CMK (cell line): ENCODE data around the gene DEAF1.
"Not testable (repeated sequence)": the region's sequence is repeated elsewhere in the genome, so short reads cannot be mapped to it uniquely, and the experiment has no call there.

ENCODE experiments used
- DNase-seq: peaks from one replicate; pipeline ENCODE4 v3.0.0-alpha.2; 2010; ENCODE audit warnings: low read depth

The DEAF1 gene

DNA sequence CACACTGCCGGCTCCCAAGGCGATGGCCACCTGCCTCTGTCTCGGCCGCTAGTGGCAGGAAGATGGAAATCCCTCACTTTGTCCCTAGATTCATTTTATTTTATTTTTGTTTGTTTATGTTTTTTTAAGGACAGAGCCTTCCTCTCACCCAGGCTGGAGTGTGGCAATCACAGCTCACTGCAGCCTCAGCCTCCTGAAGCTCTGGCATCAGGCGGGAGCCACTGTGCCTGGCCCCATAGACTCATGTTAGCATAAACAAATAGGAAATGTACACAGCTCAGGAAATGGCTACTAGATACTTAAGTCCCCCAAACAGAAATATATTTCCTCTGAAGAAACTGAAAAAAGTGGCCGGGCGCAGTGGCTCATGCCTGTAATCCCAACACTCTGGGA is 4.1 kb upstream of the DEAF1 start:
- DNase-seq: no peak

DNA sequence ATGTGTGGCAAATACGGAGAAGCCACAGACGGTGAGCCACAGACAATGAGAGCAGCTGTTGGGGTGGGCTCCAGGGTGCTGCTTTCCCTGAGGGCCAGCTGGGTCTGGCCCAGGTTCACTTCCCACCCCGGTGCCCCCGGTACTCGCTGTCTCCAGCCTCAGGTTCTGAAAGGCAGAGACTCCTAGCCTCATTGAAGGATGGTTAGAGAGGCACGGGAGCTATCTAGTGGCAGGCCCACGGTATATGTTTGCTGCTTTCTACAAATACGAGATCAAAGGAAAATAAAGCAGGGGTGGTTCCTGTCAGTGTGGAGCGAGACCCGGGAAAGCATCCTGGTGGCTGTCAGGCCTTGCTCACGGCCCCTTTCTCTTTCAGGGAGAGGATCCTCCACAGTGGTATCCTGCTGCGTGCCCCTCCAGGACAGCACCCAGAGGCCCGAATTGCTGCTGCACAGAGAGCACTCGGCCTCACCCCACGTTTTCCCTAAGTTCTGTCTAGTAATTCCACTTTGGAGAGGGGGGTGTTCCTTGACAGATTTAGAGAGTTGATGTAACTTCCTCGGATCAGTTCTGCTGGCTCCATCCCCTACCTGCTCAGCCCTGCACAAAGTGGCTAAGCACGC is 3.6 kb upstream of the DEAF1 start:
- DNase-seq: no peak

DNA sequence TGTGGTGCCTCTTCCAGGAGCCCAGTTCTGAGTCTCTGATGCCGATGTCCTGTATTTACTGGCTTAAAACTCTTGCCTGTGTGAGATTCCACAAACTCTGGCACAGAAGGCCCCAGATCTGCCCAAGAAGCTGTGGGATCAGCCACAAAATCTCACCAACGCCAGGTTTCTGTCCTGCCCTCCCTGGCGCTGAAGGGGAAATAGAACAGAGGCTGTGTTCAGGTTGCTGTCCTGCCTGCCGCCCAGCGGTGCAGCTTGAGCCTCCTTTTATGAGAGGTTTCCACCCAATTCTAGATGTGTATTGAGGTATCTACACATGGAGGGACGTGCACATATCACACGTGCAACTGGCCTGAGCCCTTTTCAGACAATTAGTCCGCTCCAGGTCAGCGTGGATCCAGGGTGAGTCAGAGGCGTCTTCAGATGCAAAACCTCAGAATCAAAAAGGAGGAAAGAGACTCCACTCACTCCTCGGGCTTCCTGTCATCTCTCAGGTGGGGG is 2.8 kb upstream of the DEAF1 start:
- no peak for DNase-seq

DNA sequence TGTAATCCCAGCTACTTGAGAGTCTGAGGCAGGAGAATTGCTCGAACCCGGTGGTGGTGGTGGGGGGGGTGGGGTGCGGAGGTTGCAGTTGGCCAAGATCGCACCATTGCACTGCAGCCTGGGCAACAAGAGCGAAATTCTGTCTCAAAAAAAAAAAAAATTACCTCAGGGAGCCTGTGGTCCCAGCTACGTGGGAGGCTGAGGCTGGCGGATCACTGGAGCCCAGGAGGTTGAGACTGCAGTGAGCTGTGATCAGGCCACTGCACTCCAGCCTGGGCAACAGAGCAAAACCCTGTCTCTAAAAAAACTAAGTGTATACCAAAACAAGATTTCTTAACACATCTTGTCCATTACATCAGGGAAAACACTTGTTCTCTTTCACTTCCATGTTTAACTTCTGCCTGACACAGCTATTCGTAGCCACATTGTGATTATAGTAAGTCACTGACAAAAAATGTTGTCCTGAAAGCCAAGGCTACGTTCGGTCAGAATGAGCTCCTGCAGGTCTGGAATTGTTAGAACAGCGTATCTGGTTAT is 2.0 kb upstream of the DEAF1 start:
- no peak for DNase-seq

DNA sequence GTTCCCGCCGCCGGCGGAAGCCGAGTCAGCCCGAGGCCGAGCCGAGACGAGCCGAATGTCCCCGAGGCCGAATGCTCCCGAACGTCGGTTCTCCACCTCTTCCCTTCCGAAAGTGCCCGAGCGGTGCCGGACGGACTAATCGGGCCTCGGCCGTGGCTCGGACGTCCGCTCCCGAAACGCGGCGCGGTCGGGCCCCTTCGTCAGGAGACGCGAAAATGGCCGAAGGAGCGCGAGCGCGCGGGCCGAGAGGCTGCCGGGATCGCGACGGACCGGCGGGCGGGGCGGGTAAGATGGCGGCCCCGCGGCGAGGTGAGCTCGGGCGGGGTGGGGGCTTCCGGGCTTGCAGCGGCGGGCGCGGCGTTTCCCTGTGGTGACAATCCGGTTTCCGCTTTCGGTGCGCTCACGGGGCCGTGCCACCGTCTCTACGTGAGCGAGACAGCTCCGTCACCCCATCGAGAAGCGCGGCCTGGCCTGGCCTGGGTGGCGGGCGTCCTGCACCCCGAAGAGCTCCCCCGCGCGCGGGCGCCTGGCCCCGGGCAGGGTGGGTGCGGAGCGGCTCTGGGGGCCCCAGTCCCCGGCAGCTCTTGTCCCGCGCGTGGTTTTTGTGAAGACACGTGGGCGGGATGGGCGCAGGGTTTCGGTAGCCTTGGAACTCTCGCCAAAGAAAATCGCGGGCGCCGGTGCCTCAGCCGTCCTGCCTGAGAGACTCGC is 671 bp upstream of the DEAF1 start, which contains the start of gene TMEM80:
TSS of gene TMEM80 (plus strand) at position 279 of the 711 bp plus-strand sequence. CDS start at position 291, 12 bp downstream.
- peak; percentile 65 for DNase-seq

DNA sequence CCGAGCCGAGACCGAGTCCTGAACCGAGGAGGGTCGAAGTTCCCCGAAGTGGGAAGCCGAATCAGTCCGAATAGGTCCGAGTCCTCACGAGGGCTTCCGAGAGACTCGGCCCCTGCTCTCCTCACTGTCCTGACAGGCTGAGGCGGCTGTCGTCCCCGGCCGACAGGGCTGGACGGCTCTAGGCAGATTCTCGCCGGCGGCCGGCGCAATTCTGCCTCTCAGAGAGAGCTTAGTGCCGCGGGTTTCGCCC is 191 bp upstream of the DEAF1 start:
- DNase-seq: no peak

DNA sequence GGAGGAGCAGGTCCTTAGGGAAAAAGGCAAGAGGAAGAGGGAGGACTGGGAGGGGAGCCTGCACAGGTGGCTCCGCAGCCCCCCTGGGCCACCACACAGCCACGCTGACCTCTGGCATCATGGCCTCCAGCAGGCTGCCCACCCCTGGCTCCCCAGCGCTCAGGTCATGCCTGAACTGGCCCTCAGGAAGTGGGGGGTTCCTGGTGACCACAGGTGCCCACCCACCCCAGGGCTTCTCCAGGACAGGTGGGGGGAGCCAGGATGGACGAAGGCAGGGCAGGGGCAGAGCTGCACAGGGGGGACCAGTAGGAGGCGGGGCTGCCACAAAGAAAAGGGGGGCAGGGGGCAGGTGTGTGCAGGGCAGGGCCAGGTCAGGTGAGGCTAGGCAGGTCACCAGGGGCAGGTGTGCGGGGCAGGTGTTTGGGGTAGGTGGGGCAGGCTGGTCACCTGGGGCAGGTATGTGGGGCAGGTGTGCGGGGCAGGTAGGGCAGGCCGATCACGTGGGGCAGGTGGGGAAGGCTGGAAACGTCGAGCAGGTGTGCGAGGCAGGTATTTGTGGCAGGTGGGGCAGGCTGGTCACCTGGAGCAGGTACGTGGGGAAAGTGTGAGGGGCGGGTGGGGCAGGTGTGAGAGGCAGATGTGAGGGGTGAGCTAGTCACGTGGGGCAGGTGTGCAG is 997 bp downstream of the DEAF1 start:
- DNase-seq: no peak

DNA sequence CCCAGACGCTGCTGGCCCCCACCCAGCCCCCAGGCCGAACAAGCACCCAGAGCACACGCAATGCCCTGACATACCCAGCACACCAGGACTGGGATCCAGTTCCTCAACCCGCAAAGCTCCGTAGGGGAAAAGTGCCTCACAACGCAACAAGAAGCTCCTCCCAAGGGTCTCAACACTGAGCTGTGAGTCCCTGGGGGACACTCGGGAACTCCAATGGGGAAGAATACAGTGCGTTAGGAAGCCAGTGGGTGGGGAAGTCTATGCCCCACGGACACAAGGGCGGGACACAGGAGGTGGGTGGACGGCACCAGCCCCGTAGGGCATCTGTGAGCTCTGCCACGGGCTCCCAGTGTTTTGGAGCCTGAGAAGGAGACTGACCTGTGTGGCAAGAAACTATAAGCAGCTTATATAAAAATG is 1.6 kb downstream of the DEAF1 start:
- DNase-seq: no peak

DNA sequence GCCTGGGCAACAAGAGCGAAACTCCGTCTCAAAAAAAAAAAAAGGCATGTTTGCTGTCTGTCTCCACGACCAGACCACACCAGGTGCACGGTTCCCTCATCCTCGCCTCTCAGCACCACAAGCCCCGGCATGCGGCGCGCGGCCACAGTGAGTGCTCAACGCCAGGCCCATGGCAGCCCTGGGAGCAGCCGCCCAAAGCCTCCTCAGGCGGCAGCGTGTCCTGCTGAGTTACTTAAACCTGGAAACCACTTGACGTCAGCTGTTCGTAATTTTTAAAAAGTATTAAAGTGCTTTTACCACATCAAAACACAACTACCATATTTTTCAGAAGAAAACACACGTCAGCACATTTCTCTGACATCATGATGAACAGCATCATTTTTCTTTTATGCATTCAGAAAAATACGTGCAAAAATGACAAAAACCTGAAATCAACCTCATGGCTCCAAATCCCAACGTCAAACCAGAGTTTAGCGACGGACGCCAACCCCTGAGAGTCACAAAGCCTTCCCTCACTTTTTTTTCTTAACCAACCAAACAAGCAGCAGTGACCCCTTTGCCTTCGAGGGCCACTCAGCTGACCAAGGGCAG is 2.1 kb downstream of the DEAF1 start:
- no peak for DNase-seq

DNA sequence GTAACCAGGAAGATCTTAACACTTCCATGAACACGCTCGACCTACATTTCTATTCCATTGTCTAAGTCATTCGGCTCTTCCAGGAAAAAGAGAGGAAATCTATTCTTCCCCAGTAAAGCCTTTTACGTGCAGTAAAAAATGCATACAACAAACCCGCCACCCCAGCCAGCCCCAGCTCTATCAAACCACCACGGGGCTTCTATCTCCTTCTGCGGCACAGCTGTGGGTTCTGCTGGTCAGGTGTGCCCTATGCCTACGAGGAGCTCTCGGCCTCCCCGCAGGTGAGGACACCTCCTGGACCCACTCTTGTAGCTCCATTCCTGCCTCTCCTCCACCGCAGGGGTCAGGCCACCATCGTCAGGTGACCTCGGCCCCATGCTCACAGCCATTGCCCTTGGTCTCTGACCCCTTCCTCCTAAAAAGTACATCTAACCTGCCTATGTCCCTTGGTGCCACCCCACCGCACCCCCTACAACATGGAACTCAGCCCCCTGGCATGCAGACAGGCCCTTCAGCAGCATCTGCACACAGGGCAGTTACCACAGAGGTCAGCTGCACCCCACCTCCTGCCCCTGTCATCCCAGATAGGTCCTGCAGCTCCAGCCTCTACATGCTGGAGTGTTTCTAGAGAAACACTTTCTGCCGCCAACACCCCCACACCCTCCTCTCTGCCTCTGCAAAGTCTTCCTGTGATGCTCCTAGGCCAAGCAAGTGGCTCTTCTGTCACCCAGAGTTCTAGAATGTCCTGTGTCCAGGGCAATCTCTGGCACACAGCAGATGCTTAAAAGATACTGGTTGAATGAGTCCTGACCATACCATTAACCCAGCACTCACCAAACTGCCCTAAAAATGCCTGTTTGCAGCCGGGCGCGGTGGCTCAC is 3.1 kb downstream of the DEAF1 start:
- no peak for DNase-seq

DNA sequence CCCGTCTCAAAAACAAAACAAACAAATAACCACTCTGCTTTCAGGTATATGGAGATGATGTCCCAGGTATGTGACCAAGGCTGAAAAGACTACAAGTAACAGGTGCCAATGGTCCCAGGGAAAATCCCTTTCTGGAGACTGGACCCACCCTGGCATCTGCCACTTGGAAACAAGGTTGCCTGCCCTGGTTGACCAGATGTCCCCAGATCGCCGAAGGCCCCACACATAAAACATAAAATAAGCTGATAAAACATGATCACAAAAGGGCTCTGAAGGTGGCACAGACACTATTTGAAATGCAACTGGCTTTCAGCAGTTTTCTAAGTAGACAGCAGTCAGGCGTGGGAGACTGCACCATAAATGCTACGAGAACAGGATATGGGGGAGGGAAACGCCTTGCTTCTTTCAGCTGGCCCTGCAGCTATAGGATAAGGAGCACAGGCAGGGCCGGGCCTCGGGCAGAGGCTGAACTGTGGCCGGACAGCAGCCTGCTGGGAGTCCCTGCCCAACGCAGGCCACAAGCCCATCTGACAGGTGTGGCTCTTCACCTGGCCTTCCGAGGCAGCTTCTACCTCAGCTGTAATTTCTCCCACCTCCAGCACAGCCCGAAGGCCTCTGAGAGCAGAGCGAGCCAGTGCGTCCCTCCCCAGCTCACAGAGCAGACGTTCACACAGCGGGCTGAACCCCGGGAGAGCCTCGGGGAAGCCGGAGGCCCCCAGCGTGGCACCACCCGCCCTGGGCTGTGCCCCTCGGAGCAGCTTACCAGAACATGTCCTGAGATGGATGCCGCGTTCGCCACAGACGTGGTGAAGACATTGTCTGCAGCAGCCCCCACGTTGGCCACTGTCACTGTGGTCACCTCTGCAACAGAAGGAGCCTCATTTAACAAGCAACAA is 4.0 kb downstream of the DEAF1 start:
- no peak for DNase-seq

DNA sequence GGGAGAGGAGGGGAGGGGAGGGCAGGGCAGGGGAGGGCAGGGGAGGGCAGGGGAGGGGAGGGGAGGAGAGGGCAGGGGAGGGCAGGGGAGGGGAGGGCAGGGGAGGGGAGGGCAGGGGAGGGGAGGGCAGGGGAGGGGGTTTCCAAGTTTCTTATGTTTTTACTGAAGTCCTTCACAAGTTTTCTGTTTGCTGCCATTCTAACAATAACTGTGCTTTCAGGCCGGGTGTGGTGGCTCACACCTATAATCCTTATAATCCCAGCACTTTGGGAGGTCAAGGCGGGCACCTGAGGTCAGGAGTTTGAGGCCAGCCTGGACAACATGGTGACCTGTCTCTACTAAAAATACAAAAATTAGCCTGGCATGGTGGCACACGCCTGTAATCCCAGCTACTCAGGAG is 4.8 kb downstream of the DEAF1 start:
- DNase-seq: not testable (repeated sequence)

DNA sequence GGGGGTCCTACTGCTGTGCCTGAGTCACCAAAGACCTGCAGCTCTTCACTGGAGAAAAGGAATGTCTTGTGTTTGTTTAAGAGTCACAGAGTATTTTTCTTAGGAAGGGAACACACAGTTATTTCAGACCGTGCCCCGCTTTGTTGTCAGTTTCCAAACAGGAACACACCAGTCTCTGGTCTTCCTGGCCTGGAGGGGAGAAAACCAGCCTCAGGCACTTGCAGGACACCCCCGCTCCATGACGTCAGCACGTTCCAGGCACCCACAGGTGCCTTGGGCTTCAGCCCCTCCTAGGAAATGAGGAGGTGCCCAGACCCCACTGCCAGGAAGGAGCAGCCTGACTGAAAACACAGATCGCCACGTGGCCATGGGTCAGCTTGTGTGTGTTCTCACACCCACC is 5.4 kb downstream of the DEAF1 start:
- no peak for DNase-seq

DNA sequence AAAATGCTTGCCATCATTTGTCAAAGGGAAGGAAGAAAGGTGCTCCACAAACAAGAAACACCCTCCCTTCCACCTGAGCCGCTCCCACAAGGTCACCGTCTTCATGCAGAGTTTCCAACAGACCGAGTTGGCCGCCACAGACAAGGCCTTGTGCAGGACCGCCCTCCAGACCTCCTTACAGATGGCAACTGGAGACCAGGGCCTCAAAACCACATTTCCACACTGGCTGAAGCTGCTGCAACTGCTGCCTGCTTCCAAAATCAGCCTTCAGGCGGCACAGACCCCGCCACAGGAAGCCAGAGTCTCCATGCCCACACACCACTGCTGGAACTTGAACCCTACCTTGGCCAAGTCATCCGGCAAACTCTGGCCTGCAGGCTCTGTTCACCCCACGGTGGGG is 6.3 kb downstream of the DEAF1 start:
- no peak for DNase-seq

DNA sequence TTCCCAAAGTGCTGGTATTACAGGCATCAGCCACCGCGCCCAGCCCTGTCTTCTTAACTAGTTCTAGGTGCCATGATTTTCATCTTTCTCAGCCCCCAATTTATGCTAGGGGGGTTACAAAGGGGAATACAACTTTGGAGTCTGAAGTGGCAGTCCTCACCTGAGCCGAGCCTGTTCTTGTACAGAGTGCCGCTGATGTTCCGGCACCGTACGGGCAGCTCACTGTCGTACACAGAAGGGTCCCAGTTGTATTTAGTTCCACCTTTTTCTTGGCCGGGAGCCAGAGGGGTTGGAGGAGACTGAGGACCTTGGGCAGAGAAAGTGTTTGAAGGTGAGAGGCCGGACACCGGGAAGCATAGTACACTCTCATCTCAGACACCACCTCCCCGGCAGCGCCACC is 7.3 kb downstream of the DEAF1 start:
- no peak for DNase-seq

DNA sequence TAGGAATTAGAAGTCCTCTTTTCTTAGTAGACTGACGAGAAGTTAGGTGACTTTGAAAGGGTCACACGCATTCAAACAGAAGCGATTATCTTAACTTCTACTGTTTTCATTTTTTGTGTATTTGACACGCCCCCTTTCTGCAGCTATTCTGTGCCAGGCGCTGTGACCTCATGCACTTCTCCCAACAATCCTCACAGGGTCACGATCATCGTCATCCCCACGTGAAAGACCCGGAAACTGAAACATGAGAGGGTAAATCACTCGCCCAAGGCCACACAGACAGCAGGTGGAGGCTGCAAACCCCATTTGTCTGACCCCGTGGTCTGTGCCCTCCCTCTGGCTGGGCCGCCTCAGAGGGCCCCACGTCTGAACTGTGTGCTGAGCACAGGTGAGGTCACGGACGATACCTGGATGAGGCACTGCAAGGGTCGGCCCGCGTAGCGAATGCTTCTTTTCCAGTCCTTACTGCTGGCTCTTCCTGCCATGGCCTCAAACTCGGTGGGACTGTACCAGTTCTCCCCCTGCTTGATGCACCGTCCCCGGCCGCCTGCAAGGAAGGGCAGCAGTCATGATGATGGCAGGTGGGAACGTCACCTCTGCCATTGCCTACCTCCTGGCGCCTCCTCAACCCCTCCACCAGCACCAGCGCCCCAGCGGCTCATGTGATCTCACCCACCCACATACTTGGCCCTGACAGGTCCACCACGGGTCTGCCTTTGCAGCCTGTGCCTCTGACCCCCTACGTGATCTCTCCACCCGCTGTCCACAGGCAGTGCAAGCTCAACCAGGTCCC is 8.4 kb downstream of the DEAF1 start:
- DNase-seq: no peak

DNA sequence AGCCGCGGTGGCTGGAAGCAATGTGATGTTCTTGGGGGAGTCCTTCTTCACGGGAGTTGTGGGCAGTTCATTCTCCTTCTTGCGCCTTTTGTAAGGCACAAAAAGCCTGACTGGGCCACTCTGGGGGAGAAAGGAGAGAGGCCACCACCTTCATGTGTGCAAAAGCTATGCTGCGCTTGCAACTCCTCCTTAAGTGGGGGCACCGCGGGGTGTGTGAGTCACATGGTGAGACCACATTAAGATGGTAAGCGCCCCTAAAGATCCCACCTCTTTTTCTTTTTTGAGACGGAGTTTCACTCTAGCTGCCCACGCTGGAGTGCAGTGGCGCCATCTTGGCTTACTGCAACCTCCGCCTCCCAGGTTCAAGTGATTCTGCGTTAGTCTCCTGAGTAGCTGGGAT is 14.1 kb downstream of the DEAF1 start:
- no peak for DNase-seq

DNA sequence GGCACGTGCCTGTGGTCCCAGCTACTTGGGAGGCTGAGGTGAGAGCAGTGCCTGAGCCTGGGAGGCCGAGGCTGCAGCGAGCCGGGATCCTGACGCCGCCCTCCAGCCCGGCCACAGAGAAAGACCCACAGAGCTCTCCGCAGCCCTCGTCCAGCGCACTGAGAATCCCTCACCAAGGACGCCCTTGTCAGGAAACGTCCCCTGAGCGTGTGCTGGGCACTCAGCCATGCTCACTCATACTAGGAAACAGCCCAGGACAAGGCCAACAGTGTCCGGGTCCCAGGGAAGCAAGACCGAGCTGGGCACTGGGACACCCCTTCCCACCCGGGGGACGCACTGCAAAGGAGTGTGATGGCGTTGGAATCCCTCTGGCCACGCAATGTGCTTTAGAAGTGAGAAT is 14.5 kb downstream of the DEAF1 start:
- no peak for DNase-seq

DNA sequence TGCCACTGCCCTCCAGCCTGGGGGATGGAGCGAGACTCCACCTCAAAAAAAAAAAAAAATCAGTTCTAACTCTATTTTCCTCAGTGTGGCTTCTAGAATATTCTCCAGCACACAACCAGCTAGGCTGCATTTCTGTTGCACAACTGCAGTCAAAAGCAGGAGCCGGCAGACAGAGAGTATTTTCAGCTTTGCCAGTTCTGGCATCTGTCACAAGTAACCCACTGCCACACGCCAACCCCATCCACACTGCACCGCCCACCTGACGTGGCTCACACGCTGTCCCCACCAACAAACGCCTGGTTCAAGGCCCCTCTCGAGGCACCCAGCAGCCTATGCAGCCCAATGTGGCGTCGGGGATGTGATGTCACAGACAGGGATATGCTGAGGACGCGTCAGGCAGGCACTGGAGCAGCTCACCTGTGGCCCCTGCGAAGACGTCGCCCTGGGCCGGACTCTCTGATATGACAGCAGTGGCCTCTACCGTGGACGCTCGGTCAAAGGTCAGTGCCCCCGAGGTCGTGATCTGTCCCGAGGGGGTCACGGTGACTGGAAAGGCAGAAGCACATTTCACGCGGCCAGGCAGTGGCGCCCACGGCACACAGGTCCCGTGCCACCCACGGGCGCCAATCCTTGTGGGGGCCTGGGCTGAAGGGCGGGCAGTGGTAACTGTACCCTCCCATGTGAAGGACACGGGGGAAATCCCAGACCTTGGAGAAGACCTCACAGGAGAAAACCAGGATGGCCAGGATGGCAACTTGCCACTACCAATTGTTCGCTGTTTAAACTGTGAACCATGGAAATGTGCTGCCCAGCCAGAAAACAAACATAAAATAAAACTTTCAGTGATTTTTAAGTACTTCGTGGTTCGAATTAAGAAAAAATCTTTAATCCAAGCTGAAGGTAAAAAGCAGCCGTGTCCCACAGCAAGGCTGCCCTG is 15.5 kb downstream of the DEAF1 start:
- DNase-seq: no peak
